Measurements from ENCODE around the gene HSFX1.
"Not testable (repeated sequence)": the region's sequence is repeated elsewhere in the genome, so short reads cannot be mapped to it uniquely, and the experiment has no call there.

The HSFX1 gene

GRCh38 chrX:149773768-149774167 is at the start of gene HSFX1:
HSFX1 (plus strand) TSS chrX:149774068; CDS start chrX:149774682, 614 bp downstream.
- DNase-seq (ENCODE audit: low read depth in 3 of 3, low spot score in 1 of 3) = not testable (repeated sequence)

GRCh38 chrX:149727308-149727707 is 46.6 kb upstream of the HSFX1 start:
- DNase-seq (ENCODE audit: low read depth in 3 of 3, low spot score in 1 of 3) = not testable (repeated sequence)

- not testable (repeated sequence) for DNase-seq (ENCODE audit: low read depth in 3 of 3, low spot score in 1 of 3)
Measured at GRCh38 chrX:149742269-149742668, 31.6 kb upstream of the HSFX1 start.

- not testable (repeated sequence) for DNase-seq (ENCODE audit: low read depth in 3 of 3, low spot score in 1 of 3)
Measured at GRCh38 chrX:149746390-149747007, 27.4 kb upstream of the HSFX1 start.

- no peak for DNase-seq (ENCODE audit: low read depth in 3 of 3, low spot score in 1 of 3)
Measured at GRCh38 chrX:149757206-149758067, 16.4 kb upstream of the HSFX1 start.

- DNase-seq (ENCODE audit: low read depth in 3 of 3, low spot score in 1 of 3) = no peak
Measured at GRCh38 chrX:149758068-149758714, 15.7 kb upstream of the HSFX1 start.

- DNase-seq (ENCODE audit: low read depth in 3 of 3, low spot score in 1 of 3) = not testable (repeated sequence)
Measured at GRCh38 chrX:149758715-149759078, 15.2 kb upstream of the HSFX1 start.

- DNase-seq (ENCODE audit: low read depth in 3 of 3, low spot score in 1 of 3) = no peak
Measured at GRCh38 chrX:149759824-149760223, 14.0 kb upstream of the HSFX1 start.

- DNase-seq (ENCODE audit: low read depth in 3 of 3, low spot score in 1 of 3) = no peak
Measured at GRCh38 chrX:149760965-149761364, 12.9 kb upstream of the HSFX1 start.

GRCh38 chrX:149761858-149762674 is 11.8 kb upstream of the HSFX1 start:
- not testable (repeated sequence) for DNase-seq (ENCODE audit: low read depth in 3 of 3, low spot score in 1 of 3)

- no peak for DNase-seq (ENCODE audit: low read depth in 3 of 3, low spot score in 1 of 3)
Measured at GRCh38 chrX:149762696-149763614, 10.9 kb upstream of the HSFX1 start.

- DNase-seq (ENCODE audit: low read depth in 3 of 3, low spot score in 1 of 3) = not testable (repeated sequence)
Measured at GRCh38 chrX:149770344-149770743, 3.5 kb upstream of the HSFX1 start.

GRCh38 chrX:149773026-149773425 is 842 bp upstream of the HSFX1 start:
- not testable (repeated sequence) for DNase-seq (ENCODE audit: low read depth in 3 of 3, low spot score in 1 of 3)

GRCh38 chrX:149777999-149778398 is 4.1 kb downstream of the HSFX1 start:
- DNase-seq (ENCODE audit: low read depth in 3 of 3, low spot score in 1 of 3) = not testable (repeated sequence)

- not testable (repeated sequence) for DNase-seq (ENCODE audit: low read depth in 3 of 3, low spot score in 1 of 3)
Measured at GRCh38 chrX:149781727-149782126, 7.9 kb downstream of the HSFX1 start, which contains the start of gene MAGEA9. MAGEA9 (plus strand) TSS chrX:149781930; CDS start chrX:149786211, 4,281 bp downstream.

GRCh38 chrX:149795531-149795930 is 21.7 kb downstream of the HSFX1 start:
- DNase-seq (ENCODE audit: low read depth in 3 of 3, low spot score in 1 of 3) = not testable (repeated sequence)

- no peak for DNase-seq (ENCODE audit: low read depth in 3 of 3, low spot score in 1 of 3)
Measured at GRCh38 chrX:149799095-149799714, 25.3 kb downstream of the HSFX1 start.

GRCh38 chrX:149799938-149800337 is 26.1 kb downstream of the HSFX1 start:
- no peak for DNase-seq (ENCODE audit: low read depth in 3 of 3, low spot score in 1 of 3)

GRCh38 chrX:149803458-149804062 is 29.7 kb downstream of the HSFX1 start:
- no peak for DNase-seq (ENCODE audit: low read depth in 3 of 3, low spot score in 1 of 3)

Data from stimulated activated CD4-positive, alpha-beta T cell treated with anti-CD3 and anti-CD28 coated beads, TNF-alpha, amount 100 ng/mL, for 1 hour (primary cell).